Left ventricle myocardium superior (tissue), 1 donor: ENCODE data around the gene ZNF441. TPM values are rescaled to one million over a fixed set of nuclear protein-coding genes. Genes with fewer than 3 reads are reported as not detected.

Experiments used
- ATAC-seq: fragments of 200-7000 bp; cut with Tn5 transposase; one replicate; pipeline ENCODE4 v1.9.1; 2020; ENCODE audit warnings: mild to moderate bottlenecking, moderate library complexity
- DNase-seq: peaks from one replicate; pipeline ENCODE4 v3.0.0-alpha.2; 2020
- intact Hi-C: fragments of 100-400 bp; cut with micrococcal nuclease; formaldehyde crosslinking; loops from one replicate; pipeline ENCODE4 v1.11.0; 2022
- long read RNA-seq: library from polyadenylated mRNA; unstranded; transcript quantifications from one replicate; pipeline ENCODE4 v2.0.0, GENCODE V29; 2021
- total RNA-seq: library from RNA; stranded (reverse); fragmentation: NEBNext Ultra II Directional; extraction: Animal tissue kit (Norgen Biotek cat#: 25700); gene quantifications from one replicate; pipeline ENCODE4 v1.2.1, GENCODE V29; 2021
- donor health status: DM: no; HTN: yes; CAD: no; lungs with severe emphysema.

The ZNF441 gene
- 4.5 TPM for total RNA-seq
- long read RNA-seq, full-length matches to known transcripts = 3 of 7 reads
- long read RNA-seq, partial matches to known transcripts = 2 of 7 reads
- long read RNA-seq, other reads (novel, unspliced or antisense) = 2 of 7 reads

DNA sequence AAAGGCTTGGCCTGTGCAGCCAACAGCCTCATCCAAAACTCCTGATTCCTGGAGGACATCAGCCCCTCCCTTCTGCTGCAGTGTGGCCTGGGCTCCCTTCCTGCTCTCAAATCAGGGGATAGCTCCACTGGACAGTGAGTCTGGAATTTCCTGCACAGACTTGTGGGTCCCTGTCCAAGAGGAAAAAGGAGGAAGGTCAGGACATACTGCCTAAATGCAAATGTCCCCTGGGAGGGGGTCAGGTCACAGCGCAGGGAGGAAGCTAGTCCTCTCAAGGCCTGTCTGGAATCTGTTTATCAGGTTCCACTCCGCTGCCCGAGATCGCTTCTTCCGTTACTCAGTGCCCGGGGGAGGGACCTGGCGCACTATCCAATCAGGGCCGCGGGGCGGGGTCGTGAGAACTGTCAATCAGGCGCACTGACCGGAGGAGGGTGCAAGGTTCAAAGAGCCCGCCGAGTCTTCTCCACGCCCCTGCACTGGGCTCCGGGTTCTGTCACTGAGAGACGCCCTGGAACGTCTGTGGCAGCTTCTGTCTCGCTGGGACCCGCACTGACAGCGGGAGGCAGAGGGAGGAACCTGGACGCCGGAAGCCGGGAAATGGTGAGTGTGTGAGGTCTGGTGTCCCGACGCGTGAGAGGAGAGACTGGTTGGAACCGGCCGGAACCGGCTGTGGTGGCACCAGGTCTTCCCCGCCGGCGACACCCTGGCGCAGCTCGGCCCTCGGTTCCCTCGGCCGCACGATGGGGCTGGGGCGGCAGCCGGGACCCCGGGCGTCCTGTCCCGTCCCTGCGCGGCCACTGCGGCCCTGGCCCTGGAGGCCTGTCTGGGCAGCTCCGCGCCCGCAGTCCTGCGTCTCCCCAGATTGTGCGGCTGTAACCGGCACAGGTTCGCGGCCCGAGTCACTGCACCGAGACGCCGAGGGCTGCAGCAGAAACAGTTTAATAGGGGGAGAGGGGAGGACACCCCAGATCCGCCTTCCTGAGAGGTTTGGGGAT lies at the start of gene ZNF441:
Gene ZNF441, plus strand, starts transcription at position 404 of the 995 bp plus-strand sequence. Its CDS starts 194 bp downstream, at position 598.
- ATAC-seq (peak; percentile 100), DNase-seq (peak; percentile 99)
- intact Hi-C loops = no loop called here

GRCh38 chr19:11721681-11722080 lies 45.1 kb upstream of the ZNF441 start:
- DNase-seq (no peak), ATAC-seq (no peak)
- intact Hi-C loops = no loop called here

- DNase-seq (no peak), ATAC-seq (no peak)
- intact Hi-C loops = no loop called here
Observed at GRCh38 chr19:11722414-11722813, 44.4 kb upstream of the ZNF441 start.

DNA sequence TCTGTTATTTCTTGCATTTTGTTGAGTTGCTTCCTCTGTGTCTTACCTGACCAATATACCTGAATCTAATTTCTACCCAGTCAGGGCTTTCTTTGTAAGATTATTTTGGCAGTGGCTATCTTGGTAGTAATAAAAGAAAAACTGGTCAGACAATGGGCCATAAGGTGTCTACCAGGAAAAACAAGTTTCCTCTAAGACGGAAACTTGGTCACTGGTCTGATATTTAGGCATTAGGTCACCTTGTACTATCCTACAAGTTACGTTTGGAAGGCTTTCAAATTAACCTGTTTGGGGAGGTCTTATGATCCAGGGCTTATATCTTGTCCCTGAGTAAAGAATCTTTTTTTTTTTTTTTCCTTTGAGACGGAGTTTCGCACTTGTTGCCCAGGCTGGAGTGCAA lies 37.2 kb upstream of the ZNF441 start:
- intact Hi-C loops = no loop called here
- ATAC-seq = no peak
- no peak for DNase-seq

DNA sequence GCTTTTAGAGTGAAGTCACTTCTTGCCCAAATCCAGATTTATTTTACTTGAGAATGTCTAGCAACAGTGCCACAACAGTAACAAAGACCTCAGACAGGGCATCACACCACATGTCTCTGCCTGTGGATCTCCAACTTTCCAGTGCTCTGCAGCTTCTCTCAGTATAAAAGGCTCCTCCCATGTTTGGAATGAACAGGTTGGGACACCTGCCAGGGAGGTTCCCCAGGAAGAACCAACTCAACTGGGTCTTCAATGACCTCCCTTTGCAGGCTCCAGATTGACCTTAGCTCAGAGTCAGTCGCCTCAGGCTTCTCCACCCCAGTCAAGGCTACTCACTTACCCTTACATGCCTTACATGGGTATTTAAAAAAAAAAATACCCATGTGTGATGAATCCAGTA lies 31.4 kb upstream of the ZNF441 start:
- DNase-seq = no peak
- intact Hi-C loops = no loop called here
- ATAC-seq = no peak

DNA sequence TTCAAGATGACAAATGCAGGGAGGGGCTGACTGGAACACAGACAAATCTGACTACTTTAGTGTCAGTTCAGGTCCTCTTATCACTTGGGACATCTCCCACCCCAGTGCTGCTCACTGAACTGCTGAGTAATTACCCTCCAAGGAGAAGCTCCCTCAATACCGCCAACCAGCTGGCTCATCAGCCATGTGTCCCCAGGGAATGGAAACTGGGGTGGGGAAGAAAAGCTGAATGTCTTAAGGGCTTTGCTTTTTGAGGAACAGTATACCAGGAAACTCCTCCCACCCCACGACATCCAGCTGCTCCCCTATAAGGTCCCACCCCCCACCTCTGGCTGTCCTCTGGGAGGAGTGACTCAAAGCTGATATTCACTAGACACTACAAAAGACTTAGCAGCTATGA lies 30.1 kb upstream of the ZNF441 start:
- ATAC-seq (no peak), DNase-seq (peak; percentile 33)
- intact Hi-C loops = no loop called here

DNA sequence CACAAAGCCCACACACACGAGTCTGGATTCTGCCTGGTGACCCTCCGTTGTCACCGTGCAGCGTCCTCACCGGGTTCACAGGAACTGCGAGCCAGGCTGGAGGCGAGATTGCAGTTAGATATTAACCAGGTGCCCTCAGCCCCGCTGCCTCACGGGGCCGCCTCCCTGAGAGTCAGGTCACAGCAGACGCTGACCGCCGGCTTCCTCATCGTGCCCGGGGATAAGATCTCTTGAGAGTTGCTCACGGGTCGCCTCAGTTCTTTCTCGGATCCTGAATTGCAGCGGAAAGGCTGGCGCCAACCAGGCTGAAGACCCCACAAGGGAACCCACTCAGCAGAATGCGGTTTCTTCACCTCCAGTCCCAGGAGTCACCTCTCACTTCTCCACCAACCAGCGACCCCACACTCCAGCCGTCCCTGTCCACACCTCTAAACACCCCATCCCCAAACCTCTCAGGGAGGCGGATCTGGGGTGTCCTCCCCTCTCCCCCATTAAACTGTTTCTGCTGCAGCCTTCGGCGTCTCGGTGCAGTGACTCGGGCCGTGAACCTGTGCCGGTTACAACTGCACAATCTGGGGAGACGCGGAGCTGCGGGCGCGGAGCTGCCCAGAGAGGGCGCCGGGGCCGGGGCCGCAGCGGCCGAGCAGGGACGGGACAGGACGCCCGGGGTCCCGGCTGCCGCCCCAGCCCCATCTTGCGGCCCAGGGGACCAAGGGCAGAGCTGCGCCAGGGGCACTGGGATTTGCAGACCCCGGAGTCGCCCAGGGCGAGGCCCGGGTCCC lies 28.6 kb upstream of the ZNF441 start:
- ATAC-seq (peak; percentile 67), DNase-seq (peak; percentile 62)
- intact Hi-C loops = no loop called here

GRCh38 chr19:11738746-11739620 lies 27.8 kb upstream of the ZNF441 start, which contains the start of gene ZNF823:
TSS of gene ZNF823 (minus strand) at chr19:11738946. CDS start at chr19:11738819, 127 bp downstream.
- intact Hi-C loops = no loop called here
- ATAC-seq (peak; percentile 99), DNase-seq (peak; percentile 98)

DNA sequence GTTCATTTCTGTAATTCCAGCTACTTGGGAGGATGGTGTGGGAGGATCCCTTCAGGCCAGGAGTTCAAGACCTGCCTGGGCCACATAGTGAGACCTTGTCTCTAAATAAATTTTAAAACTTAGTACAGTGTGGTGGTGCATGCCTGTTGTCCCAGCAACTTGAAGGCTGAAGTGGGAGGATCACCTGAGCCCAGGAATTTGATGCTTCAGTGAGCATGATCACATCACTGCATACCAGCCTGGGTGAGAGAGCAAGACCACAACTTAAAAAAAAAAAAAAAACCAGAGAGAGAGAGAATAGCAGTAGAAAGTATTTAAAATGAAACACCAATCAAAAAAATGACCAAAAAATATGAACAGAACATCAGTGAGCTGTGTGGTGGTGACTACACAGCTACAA lies 20.9 kb upstream of the ZNF441 start:
- DNase-seq (no peak), ATAC-seq (no peak)
- intact Hi-C loops = no loop called here

DNA sequence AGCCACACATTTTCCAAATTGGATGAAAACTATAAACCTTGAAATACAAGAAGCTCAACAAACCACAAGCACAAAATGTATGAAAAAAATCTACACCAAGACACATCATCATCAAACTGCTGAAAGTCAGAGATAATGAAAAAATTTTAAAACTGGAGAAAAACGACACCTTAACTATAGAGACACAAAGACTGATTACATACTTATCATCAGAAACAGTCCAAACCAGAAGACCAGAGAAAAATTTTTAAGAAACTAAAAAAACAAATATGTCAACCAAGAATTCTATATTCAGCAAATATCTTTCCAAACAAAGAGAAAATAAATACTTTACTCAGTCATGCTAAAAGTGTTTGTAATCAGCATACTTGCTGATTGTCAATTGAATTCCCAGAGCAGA lies 19.5 kb upstream of the ZNF441 start:
- no peak for ATAC-seq
- intact Hi-C loops = no loop called here
- DNase-seq = no peak

- ATAC-seq = no peak
- no peak for DNase-seq
- intact Hi-C loops = no loop called here
Observed at GRCh38 chr19:11749751-11750150, 17.0 kb upstream of the ZNF441 start.

GRCh38 chr19:11752244-11752736 lies 14.5 kb upstream of the ZNF441 start:
- intact Hi-C loops = no loop called here
- ATAC-seq = no peak
- no peak for DNase-seq

GRCh38 chr19:11754663-11755062 lies 12.1 kb upstream of the ZNF441 start:
- intact Hi-C loops = no loop called here
- ATAC-seq (no peak), DNase-seq (no peak)

DNA sequence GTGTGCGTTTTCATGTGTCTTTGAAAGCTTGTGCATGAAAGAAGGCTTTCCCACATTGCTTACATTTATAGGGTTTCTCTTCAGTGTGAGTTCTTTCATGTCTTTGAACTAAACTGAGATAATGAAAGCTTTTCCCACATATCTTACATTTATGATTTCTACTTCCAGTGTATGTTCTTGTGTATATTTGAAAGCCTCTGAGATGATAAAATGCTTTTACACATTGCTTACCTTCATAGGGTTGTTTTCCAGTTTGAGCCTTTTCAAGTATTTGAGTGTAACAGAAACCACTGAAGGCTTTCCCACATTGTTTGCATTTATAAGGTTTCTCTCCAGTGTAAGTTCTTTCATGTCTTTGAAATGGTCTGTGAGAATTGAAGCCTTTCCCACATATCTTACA lies 9.8 kb upstream of the ZNF441 start:
- DNase-seq = no peak
- intact Hi-C loops = no loop called here

GRCh38 chr19:11759805-11760204 lies 7.0 kb upstream of the ZNF441 start:
- ATAC-seq = no peak
- DNase-seq = no peak
- intact Hi-C loops = no loop called here

More for the DNA sequence above, 9.8 kb upstream of the ZNF441 start:
- ATAC-seq = no peak

- no peak for ATAC-seq
- no peak for DNase-seq
- intact Hi-C loops = no loop called here
Observed at GRCh38 chr19:11763117-11763516, 3.7 kb upstream of the ZNF441 start.

GRCh38 chr19:11763611-11764010 lies 3.2 kb upstream of the ZNF441 start:
- no peak for DNase-seq
- intact Hi-C loops = no loop called here

DNA sequence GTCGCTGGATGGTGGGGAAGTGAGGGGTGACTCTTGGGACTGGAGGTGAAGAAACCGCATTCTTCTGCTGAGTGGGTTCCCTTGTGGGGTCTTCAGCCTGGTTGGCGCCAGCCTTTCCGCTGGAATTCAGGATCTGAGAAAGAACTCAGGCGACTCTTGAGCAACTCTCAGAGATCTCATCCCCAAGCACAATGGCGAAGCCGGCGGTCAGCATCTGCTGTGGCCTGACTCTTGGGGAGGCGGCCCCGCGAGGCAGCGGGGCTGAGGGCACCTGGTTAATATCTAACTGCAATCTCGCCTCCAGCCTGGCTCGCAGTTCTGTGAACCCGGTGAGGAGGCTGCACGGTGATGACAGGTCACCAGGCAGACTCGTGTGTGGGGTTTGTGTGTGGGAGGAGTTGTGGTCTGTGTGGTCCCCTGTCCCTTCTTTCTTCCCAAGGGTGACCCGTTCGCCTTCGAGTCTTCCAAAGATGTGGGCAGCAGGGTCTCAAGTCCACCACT lies 883 bp downstream of the ZNF441 start:
- ATAC-seq (peak; percentile 34), DNase-seq (peak; percentile 44)
- intact Hi-C loops = no loop called here

More at GRCh38 chr19:11763611-11764010, 3.2 kb upstream of the ZNF441 start:
- no peak for ATAC-seq
